ENCODE results near the gene PIP5K1B.
"Not testable (repeated sequence)": the region's sequence is repeated elsewhere in the genome, so short reads cannot be mapped to it uniquely, and the experiment has no call there.

The PIP5K1B gene

DNA sequence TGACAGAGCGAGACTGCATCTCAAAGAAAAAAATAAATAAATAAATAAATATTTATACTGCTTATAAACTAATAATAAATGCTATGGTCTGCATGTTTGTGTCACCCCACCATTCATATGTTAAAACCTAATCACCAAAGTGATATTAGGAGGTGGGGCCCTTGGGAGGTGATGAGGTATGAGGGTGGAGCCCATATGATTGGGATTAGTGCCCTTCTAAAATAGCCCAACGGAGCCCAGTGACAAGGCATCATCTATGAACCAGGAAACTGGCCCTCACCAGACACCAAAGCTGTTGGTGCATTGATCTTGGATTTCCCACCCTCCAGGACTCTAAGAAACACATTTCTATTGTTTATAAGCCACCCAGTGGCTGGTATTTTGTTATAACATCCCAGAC is 335.6 kb downstream of the PIP5K1B start:
- DNase-seq = no peak

- DNase-seq = no peak
Measured at GRCh38 chr9:69044240-69045219, 339.5 kb downstream of the PIP5K1B start.

DNA sequence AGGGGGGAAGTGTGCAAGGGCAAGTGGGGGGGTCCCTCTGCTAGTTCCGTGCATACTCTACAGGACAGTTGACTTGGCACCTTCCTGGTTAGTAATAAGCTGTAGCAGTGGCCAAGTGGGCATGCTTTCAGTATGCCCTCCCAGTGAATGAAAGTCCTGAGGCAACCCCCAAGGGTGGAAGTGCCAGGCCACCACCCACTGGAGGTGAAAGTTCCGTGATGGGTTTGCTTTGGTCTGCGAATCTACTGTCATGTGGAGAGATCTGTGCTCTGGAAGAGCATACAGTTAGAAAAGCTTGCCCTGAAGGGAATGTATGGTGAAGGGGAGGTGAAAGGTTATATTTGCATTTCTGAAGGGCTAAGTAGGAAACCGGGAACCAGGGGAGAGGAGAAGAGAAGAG is 340.8 kb downstream of the PIP5K1B start:
- DNase-seq = no peak

DNA sequence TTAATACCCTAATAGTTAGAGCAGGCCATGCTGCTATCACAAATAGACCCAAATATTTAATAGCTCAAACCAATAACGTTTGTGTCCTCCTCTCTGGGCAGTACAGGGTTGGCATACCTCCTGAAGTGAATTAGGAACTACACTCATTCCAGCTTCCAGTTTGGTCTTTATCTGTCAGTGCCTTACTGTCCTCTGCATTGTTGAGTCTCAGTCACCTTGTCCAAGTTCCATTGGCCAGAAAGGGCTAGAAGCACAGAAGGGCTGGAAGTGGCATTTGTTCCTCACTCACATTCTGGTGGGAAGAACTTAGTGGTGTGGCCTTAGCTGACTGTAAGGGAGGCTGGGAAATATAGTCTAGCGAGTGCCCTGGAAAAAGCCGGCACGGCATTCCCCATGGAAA is 341.7 kb downstream of the PIP5K1B start:
- no peak for DNase-seq

DNA sequence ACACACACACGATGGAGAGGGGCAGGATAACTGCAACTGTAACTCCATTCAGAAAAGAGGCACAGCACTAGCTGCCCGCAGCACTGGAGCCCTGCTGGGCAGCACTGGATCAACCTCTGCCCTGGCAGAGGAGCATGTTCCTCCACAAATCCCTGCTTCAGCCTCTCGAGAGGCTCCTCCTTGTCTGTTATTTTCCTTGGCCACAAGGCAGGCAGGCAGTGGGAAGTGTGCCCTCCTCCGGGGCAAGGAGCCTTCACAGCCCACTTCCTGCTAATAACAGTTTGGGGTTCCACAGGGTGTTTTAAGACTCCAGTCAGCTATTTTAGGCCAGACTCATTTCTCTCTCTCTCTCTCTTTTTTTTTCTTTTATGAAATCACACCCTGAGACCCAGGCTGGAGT is 342.3 kb downstream of the PIP5K1B start:
- no peak for DNase-seq

GRCh38 chr9:69049094-69049493 is 344.1 kb downstream of the PIP5K1B start:
- no peak for DNase-seq

GRCh38 chr9:69050936-69051335 is 345.9 kb downstream of the PIP5K1B start:
- not testable (repeated sequence) for DNase-seq

- DNase-seq = no peak
Measured at GRCh38 chr9:69054989-69055388, 349.9 kb downstream of the PIP5K1B start.

- no peak for DNase-seq
Measured at GRCh38 chr9:69056191-69056815, 351.3 kb downstream of the PIP5K1B start.

DNA sequence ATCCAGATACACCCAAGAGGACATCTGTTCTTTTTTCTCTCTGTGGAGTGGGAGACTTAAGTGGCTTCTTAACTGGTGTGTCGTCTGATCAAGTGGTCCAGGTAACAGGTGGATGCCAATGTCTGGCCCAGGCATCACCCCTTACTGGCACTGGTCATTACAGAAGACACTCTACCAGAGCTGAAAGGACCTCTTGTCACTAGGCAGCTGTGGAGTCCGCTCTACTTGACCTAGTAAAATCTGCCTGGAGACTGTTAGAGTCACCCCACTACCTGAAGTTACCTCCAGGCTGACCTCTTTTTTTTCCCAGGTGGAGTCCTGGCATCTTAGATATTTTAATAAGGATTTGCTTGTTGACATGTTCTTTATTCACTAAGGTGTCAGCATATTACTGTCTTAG is 353.1 kb downstream of the PIP5K1B start:
- DNase-seq = no peak
